ENCODE data around the gene SPTBN2.

The SPTBN2 gene

GRCh38 chr11:66720899-66721470 is 8.0 kb downstream of the SPTBN2 start:
- DNase-seq (ENCODE audit: low read depth in 1 of 2, low spot score in 1 of 2), result no peak
- Histone ChIP-seq H3K27ac (replicated peaks) (no peak overlapping the region), H3K27me3 (ENCODE audit: insufficient read depth, poor library complexity, severe bottlenecking) (peaks cover 12% of the 10 kb centered on the region), H3K4me3 (replicated peaks; ENCODE audit: insufficient read depth, low read length) (no peak overlapping the region)
- TF ChIP-seq CTCF (IDR thresholded peaks at IDR 0.05; ENCODE audit: insufficient read depth, low read length) (no peak), GABPA (IDR thresholded peaks at IDR 0.05; ENCODE audit: low read depth) (no peak), POLR2AphosphoS5 (IDR thresholded peaks at IDR 0.05; ENCODE audit: low read depth) (no peak), SPI1 (IDR thresholded peaks at IDR 0.05; ENCODE audit: borderline replicate concordance, low read depth) (no peak), REST (IDR thresholded peaks at IDR 0.05; ENCODE audit: insufficient replicate concordance, low read depth) (no peak)

GRCh38 chr11:66720223-66720898 is 8.7 kb downstream of the SPTBN2 start:
- H3K27ac ChIP-seq (replicated peaks), result no peak overlapping the region
- H3K27me3 ChIP-seq (ENCODE audit: insufficient read depth, poor library complexity, severe bottlenecking), result peaks cover 9% of the 10 kb centered on the region
- peak; percentile 25 to 49 for DNase-seq (ENCODE audit: low read depth in 1 of 2, low spot score in 1 of 2)
- H3K4me3 ChIP-seq (replicated peaks; ENCODE audit: insufficient read depth, low read length), result no peak overlapping the region
- TF ChIP-seq REST (IDR thresholded peaks at IDR 0.05; ENCODE audit: insufficient replicate concordance, low read depth) (no peak), GABPA (IDR thresholded peaks at IDR 0.05; ENCODE audit: low read depth) (no peak), POLR2AphosphoS5 (IDR thresholded peaks at IDR 0.05; ENCODE audit: low read depth) (no peak), CTCF (IDR thresholded peaks at IDR 0.05; ENCODE audit: insufficient read depth, low read length) (no peak), SPI1 (IDR thresholded peaks at IDR 0.05; ENCODE audit: borderline replicate concordance, low read depth) (no peak)

GRCh38 chr11:66719111-66719872 is 9.7 kb downstream of the SPTBN2 start:
- no peak for DNase-seq (ENCODE audit: low read depth in 1 of 2, low spot score in 1 of 2)
- TF ChIP-seq SPI1 (IDR thresholded peaks at IDR 0.05; ENCODE audit: borderline replicate concordance, low read depth) (no peak), GABPA (IDR thresholded peaks at IDR 0.05; ENCODE audit: low read depth) (no peak), REST (IDR thresholded peaks at IDR 0.05; ENCODE audit: insufficient replicate concordance, low read depth) (no peak), POLR2AphosphoS5 (IDR thresholded peaks at IDR 0.05; ENCODE audit: low read depth) (no peak), CTCF (IDR thresholded peaks at IDR 0.05; ENCODE audit: insufficient read depth, low read length) (no peak)
- Histone ChIP-seq H3K27me3 (ENCODE audit: insufficient read depth, poor library complexity, severe bottlenecking) (no peaks in the 10 kb centered on the region), H3K4me3 (replicated peaks; ENCODE audit: insufficient read depth, low read length) (no peak overlapping the region), H3K27ac (replicated peaks) (no peak overlapping the region)

All from HL-60 (cell line).